ENCODE data around the gene NETO1.

NETO1 gene

DNA sequence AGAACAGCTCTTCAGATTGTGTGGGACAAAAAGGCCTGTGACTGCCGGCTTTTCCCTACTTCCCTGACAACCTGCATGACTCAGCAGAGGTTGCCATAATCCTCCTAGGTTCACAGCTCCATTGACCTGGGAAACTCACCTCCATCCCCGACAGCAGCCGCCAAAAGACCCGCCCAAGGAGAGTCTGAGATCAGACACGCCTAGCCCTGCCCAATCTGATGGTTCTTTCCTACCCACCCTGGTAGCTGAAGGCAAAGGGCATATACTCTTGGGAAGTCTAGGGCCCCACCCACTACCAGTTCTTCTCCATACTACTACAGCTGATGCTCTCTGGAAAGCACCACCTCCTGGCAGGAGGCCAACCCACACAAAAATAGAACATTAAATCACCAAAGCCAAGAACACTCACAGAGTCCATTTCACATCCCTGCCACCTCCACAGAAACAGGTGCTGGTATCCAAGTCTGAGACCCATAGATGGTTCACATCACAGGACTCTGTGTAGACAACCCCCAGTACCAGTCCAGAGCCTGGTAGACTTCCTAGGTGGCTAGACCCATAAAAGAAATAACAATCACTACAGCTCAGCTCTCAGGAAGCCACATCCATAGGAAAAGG lies 140.6 kb downstream of the NETO1 start:
- Mint-ChIP-seq H3K9me3 (no peaks in the 10 kb centered on the region), H3K4me1 (ENCODE audit: low read depth) (no peaks in the 10 kb centered on the region), H3K27me3 (ENCODE audit: low read depth) (no peaks in the 10 kb centered on the region), H3K4me3 (no peak overlapping the region), H3K36me3 (ENCODE audit: low read depth) (no peaks in the 10 kb centered on the region), H3K27ac (no peak overlapping the region)

DNA sequence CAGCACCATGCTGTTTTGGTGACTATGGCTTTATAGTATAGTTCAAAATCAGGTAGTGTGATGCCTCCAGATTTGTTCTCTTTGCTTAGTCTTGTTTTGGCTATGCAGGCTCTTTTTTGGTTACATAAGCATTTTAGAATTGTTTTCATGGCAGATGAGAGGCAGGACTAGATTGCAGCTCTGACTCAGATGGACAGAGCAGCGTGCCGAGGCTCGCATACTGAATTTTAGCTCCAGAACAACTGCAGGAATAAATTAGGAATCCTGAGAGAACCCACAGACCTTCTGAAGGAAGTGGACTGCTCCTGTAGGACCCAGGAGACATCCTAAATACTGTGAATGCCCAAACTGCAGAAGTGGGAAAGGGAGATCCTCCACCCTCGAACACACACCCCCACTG lies 141.6 kb downstream of the NETO1 start:
- H3K9me3 Mint-ChIP-seq, result peaks cover 4% of the 10 kb centered on the region
- no peaks in the 10 kb centered on the region for H3K27me3 Mint-ChIP-seq (ENCODE audit: low read depth)
- H3K4me3 Mint-ChIP-seq, result no peak overlapping the region
- H3K36me3 Mint-ChIP-seq (ENCODE audit: low read depth), result no peaks in the 10 kb centered on the region
- no peak overlapping the region for H3K27ac Mint-ChIP-seq
- H3K4me1 Mint-ChIP-seq (ENCODE audit: low read depth), result no peaks in the 10 kb centered on the region

DNA sequence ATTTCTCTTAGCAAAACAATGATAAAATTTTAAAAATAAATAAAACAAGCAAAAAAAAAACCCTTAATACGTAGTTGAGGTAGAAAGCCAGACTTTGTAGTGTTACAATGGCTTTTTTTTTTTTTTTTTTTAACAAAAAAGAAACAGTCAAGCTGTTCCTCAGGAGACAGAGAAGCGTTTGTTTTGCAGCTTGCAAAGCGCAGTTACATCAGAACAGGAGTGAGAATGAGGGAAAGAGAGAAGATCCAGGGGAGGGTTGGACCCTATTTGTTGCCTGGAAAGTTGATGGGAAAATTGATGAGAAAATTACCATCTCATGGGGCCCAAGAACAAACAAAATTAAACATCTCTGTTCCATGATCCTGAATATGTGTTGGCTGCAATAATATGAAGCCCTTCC lies 146.5 kb downstream of the NETO1 start:
- H3K4me1 Mint-ChIP-seq (ENCODE audit: low read depth), result no peaks in the 10 kb centered on the region
- no peaks in the 10 kb centered on the region for H3K36me3 Mint-ChIP-seq (ENCODE audit: low read depth)
- no peak overlapping the region for H3K27ac Mint-ChIP-seq
- peaks cover 4% of the 10 kb centered on the region for H3K9me3 Mint-ChIP-seq
- no peaks in the 10 kb centered on the region for H3K27me3 Mint-ChIP-seq (ENCODE audit: low read depth)
- no peak overlapping the region for H3K4me3 Mint-ChIP-seq

GRCh38 chr18:72720116-72720515 lies 147.7 kb downstream of the NETO1 start:
- Mint-ChIP-seq H3K4me1 (ENCODE audit: low read depth) (no peaks in the 10 kb centered on the region), H3K27ac (no peak overlapping the region), H3K27me3 (ENCODE audit: low read depth) (no peaks in the 10 kb centered on the region), H3K36me3 (ENCODE audit: low read depth) (no peaks in the 10 kb centered on the region), H3K4me3 (no peak overlapping the region), H3K9me3 (peaks cover 4% of the 10 kb centered on the region)

DNA sequence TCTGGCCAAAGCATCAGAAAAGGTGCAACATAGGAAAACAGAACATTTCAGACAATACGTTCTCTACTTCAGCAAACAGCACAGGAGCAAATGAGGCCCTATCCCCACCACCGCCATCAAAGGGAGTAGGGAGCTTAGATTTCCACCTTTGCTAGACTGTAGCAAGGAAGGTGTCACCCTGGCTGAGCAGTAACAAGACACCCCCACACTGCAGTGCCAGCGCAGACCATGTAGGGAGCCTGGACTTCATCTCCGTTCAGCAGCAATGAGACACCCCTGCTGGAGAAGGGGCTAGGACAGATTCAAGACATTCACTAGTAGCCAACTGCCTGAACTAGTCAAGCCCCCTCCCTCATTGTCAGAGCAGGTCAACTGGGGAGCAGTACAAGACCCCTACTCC lies 163.6 kb downstream of the NETO1 start:
- no peaks in the 10 kb centered on the region for H3K4me1 Mint-ChIP-seq (ENCODE audit: low read depth)
- H3K27ac Mint-ChIP-seq, result no peak overlapping the region
- no peak overlapping the region for H3K4me3 Mint-ChIP-seq
- H3K9me3 Mint-ChIP-seq, result no peaks in the 10 kb centered on the region
- no peaks in the 10 kb centered on the region for H3K36me3 Mint-ChIP-seq (ENCODE audit: low read depth)
- H3K27me3 Mint-ChIP-seq (ENCODE audit: low read depth), result no peaks in the 10 kb centered on the region

DNA sequence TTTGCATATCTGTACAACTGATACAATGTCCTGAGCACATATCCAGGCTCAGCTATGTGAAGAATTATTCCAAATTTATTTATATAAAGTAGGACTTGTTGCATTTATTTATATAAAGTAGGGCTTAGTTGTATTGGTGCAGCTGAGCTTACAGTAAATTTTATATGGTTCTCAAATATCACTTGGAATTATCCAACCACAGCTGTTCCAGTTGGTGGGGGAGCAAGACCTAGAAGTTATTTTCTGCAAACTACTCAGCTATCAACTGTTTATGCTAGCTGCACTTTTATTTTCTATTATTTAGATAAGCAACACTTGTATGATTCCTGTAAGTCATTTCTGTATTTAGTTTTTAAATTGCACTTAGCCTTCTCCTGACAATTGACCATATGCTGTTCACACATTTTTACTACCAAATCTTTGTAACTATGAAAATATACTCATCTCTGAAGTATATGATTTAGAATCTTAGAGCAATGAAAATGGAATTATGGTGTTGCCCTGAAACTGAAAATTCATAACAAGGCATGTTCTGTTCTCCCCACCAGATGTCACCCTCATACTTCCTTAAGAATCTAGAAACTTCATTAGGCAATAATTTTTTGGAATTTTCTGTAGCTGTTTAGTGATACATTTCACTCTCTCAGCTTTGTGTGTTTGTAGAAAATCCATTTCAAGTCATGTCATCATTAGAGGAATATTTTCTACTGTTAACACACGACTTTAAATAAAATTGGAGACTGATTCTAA lies 166.7 kb downstream of the NETO1 start:
- Mint-ChIP-seq H3K27me3 (ENCODE audit: low read depth) (no peaks in the 10 kb centered on the region), H3K36me3 (ENCODE audit: low read depth) (no peaks in the 10 kb centered on the region), H3K4me1 (ENCODE audit: low read depth) (no peaks in the 10 kb centered on the region), H3K27ac (no peak overlapping the region), H3K4me3 (no peak overlapping the region), H3K9me3 (no peaks in the 10 kb centered on the region)

GRCh38 chr18:72697706-72698105 lies 170.1 kb downstream of the NETO1 start:
- no peak overlapping the region for H3K4me3 Mint-ChIP-seq
- H3K27me3 Mint-ChIP-seq (ENCODE audit: low read depth), result no peaks in the 10 kb centered on the region
- H3K27ac Mint-ChIP-seq, result no peak overlapping the region
- H3K36me3 Mint-ChIP-seq (ENCODE audit: low read depth), result no peaks in the 10 kb centered on the region
- H3K9me3 Mint-ChIP-seq, result no peaks in the 10 kb centered on the region
- H3K4me1 Mint-ChIP-seq (ENCODE audit: low read depth), result no peaks in the 10 kb centered on the region

DNA sequence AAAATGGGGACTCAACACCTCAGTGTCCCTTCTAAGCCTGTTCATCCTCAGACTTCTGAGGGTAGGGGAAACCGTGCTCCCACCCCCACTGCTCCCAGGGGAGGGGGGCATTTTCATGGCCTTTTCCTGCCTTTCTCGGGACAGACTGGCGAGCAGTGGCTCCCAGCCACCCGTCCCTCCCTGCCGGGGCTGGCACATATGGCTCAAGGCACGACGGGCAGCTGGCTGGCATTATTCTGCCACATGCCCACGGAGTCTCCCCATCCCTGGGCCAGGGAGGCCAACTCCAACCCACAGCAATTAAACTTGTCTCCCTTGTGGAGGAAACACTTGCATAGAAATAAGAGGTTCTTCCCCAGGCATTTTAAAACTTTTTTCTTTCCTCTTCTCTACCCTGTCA lies 175.2 kb downstream of the NETO1 start:
- no peaks in the 10 kb centered on the region for H3K36me3 Mint-ChIP-seq (ENCODE audit: low read depth)
- H3K27ac Mint-ChIP-seq, result no peak overlapping the region
- H3K27me3 Mint-ChIP-seq (ENCODE audit: low read depth), result no peaks in the 10 kb centered on the region
- no peaks in the 10 kb centered on the region for H3K9me3 Mint-ChIP-seq
- no peaks in the 10 kb centered on the region for H3K4me1 Mint-ChIP-seq (ENCODE audit: low read depth)
- H3K4me3 Mint-ChIP-seq, result no peak overlapping the region

Measured in T-helper 1 cell treated with Interleukin-12 subunit alpha and Interleukin-12 subunit beta and Interleukin-4 antibody, amounts not matched to agents 30 μg/mL and 1 μg/mL, for 36 hours (primary cell).